Mucosa of gallbladder (tissue), 1 donor: Measurements from ENCODE around the gene GRIK3. TPM values are rescaled to one million over a fixed set of nuclear protein-coding genes. Genes with fewer than 3 reads are reported as not detected.
"Not testable (repeated sequence)": the region's sequence is repeated elsewhere in the genome, so short reads cannot be mapped to it uniquely, and the experiment has no call there.

ENCODE experiments used
- DNase-seq: peaks from one replicate; pipeline ENCODE4 v3.0.0-alpha.2; 2020; ENCODE audit warnings: low spot score
- total RNA-seq: library from RNA; stranded (reverse); gene quantifications from one replicate; pipeline ENCODE4 v1.2.1, GENCODE V29; 2021
- donor health status: DM: no; HTN: no; CAD: no.

GRIK3 gene
- total RNA-seq = 1.1 TPM

DNA sequence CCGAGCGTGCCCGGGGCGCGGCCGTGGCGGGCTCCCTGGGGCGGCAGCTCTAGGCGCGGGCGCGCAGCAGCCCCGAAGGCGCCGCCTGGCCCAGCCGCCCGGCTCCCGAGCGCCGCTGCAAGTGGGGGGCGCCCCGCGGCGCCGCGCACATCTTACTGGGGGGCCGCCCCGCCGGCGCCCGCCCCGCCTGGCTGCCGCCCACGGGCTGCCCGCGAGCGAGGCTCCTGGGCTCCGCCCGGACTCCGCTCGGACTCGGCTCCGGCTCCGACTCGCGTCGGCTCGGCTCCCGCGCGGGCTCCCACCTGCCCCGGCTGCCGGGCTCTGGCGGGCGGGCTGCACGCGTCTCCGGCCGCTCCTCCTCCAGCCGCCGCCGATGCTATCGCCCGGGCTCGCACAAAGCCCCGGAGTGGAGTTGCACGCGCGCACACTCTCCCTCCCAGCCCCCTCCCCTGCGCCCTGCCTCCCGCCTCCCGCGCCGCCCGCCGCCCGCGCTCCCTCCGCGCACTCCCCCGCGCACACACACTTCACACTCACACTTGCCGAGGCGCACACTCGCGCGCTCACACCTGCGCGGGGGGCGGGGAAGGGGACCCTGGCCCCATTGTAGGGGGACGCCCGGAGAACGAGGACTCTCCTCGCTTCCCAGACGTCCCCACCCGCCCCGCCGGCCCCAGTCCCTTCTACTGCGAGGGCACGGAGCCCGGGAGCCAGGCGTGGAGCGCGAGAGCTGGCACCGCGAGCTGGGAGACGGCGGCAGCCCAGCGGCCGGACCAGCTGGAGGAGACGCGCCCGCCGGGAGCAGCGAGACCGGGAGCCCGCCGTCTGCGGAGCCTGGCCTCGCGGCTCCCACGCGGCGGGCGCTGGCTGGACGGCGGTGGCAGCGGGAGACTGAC, at the start of gene GRIK3:
Gene GRIK3 (minus strand): TSS at position 395 of the 893 bp plus-strand sequence. CDS start 407 bp downstream, outside the sequence.
- no peak for DNase-seq

DNA sequence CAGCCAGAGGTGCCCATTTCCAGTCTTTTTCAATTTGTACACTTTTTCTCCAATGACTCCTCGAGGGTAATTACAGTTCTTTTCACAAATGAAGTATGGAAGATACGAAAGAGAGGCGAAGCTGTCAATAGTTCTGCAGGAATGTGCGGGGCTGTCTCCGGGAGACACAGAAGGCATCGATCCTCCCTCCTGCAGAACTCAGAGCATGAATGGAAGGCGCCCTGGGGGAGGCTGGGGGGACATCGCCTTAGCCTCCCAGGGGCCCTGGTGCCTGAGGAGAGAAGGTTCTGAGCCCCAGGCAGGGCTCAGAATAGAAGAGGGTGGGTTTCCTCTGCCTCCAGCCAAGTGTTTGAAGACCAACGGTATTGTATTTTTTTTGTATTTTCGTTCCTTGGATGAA, 49.7 kb upstream of the GRIK3 start:
- DNase-seq = no peak

DNA sequence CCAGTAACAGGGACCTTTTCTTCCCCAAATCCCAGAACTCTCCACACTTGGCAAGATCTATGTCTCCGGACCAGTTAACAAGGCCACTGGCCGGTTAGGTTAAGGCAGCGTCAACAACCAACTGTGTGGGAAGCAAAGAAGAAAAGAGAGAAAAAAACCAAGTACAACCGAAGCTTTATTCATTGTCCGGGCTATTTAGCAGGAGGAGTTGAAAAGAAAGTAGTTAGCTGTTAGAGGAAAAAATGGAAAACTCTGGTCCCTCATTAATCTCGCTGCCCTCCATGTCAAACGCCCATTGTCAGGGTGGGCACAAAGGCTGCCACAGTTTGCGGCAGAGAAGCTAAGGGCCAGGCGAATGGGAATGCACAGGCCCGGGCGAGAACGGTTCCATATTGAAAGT, 49.3 kb upstream of the GRIK3 start:
- no peak for DNase-seq

DNA sequence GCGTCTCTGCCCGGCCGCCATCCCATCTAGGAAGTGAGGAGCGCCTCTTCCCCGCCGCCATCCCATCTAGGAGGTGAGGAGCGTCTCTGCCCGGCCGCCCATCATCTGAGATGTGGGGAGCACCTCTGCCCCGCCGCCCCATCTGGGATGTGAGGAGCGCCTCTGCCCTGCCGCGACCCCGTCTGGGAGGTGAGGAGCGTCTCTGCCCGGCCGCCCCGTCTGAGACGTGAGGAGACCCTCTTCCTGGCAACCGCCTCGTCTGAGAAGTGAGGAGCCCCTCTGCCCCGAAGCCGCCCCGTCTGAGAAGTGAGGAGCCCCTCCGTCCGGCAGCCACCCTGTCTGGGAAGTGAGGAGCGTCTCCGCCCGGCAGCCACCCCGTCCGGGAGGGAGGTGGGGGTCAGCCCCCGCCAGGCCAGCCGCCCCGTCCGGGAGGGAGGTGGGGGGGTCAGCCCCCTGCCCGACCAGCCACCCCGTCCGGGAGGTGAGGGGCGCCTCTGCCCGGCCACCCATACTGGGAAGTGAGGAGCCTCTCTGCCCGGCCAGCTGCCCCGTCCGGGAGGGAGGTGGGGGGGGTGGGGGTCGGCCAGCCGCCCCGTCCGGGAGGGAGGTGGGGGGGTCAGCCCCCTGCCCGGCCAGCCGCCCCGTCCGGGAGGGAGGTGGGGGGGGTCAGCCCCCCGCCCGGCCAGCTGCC, 46.1 kb upstream of the GRIK3 start:
- not testable (repeated sequence) for DNase-seq

DNA sequence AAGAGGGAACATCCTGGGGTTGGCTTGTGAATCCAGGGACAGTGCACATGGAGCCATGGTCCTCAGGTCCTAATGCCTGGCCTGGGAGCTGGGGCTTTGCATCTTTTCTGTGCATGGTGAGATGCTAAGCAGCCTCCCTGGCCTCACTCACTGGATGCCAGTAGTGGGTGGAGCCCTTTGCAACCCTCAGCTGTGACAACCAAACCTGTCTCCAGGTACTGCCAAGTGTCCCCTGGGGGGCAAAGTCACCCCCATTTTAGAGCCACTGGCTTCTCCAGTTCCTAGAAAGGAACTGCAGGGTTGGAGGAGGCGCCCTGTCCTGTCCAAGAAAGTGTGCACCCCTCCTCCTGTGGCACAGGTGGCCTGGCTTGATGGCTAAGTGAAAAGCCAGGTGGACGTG, 44.6 kb upstream of the GRIK3 start:
- DNase-seq = no peak

DNA sequence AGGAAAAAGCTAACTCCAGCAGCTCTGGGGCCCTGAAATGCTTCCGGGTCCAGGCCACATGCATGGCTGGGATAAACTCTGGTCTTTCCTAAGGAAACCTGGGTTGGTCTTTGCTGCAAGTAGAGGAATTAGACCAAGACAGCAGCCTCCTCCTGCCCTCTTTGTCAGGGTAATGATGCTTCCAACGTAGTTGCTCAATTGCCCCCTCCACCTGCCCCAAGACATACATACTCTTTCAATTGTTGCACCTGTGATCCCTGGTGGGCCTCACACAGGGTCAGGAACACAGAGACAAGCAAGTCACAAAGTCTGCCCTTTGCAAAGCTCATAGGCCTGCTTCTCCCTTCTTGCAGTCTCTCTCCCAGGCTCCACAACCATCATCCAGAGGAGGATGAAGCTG, 41.9 kb upstream of the GRIK3 start:
- no peak for DNase-seq

DNA sequence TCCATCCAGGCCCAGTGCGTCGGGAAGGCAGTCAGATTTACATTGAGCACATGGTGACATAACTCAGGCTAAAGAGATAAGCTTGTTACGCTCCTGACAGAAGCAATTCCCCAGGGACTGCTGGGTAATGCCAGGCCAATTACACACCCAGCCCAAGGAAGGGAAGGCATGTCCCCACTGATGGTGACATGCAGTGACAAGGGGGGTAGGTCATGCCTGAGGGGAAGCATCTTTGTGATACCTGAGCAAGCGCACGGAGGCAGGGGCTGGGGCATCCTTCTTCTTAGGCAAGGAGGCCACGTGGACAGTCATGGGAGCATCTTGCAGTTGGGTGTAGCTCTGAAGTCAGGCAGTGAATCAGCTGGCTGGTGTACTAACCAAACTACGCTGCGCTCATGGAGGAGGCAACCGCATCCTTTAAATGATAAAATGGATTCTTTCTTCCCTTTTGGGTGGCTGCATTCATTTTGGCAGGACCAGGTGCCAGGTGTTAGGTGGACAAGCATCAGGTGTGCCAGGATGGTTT, 39.6 kb upstream of the GRIK3 start:
- no peak for DNase-seq

DNA sequence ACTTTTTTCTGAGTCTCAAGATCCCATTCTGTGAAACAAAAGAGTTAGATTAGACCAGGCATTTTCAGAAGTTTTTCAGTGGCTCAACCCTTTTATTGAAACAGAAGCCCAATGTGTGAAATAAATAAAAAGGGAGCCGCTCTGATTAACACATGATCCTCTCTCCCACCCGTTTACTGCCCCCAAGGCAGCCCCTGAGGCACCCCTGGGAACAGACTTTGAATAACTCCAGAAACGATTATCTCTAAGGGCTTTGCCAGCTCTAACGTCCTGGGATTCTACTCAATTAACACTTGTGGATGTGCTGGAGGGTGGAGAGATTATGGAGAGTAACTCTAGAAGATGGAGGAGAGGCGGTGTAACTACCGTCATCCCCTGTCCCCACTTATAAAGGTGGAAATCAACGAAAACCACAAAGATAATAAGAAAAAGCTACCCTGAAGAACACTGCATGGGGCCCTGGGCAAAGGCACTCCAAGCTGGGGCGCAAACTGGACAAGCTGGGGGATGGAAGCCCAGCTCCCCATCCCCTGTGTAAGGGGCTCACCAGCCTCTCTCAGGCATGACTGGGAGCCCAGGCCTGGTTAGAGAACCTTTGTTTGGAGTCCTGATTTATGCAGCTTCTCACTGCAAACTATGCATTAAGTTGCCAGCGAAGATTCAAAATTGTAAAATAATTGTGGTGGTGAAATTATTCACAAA, 39.0 kb upstream of the GRIK3 start:
- no peak for DNase-seq

DNA sequence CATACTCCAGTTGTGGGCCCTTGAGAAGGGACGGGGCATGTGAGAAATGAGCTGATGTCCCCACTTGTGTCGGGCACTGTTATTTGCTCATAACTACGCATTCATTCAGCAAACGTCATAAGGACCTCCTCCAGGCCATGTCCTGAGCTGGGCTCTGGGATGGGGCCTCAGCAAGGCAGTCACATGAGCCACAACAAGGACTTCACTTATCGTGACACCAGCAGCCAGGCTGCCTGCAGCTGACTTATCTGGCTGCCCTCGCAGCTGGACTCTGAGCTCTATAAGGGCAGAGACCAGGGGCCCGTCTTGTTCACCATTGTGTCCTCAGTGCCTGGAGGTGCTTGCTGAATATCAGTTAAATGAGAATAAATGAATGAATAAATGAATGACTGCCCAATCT, 37.5 kb upstream of the GRIK3 start:
- no peak for DNase-seq

DNA sequence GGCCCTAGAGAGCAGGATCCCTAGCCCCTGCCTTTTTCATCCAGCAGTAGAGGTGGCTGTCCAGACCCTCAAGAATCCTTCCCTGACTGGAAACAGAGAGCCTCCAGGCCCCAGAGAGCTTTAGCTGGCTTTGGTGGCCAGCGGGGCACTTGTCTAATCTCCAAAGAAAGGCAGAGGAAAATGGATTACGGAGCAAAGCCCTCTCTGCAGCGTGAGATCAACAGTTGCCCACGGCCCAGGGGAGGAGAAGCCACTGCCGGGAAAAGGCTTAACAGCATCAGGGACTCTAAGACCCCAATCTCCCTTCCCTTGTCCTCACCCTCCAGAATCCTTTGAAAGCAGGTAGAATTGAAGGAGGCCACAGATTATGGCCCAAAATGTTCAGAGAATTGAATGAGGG, 35.8 kb upstream of the GRIK3 start:
- no peak for DNase-seq

DNA sequence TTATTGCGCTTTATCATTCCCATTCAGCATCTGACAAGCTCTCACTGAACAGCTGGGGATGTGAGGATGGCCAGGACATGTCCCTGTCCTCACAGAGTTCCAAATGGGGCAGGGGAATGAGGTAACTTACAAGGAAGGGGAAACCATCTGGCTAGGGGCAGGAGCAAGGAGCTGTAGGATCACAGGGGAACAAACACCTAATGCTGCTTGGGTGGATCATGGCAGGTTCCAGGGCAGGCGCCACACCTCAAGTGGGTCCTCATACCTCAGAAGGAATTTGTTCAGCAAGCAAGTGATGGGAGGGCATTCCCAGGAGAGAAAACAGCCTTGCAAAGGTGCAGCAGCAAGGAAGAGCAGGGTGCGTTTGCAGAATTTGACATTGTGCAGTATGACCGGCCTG, 35.1 kb upstream of the GRIK3 start:
- no peak for DNase-seq

DNA sequence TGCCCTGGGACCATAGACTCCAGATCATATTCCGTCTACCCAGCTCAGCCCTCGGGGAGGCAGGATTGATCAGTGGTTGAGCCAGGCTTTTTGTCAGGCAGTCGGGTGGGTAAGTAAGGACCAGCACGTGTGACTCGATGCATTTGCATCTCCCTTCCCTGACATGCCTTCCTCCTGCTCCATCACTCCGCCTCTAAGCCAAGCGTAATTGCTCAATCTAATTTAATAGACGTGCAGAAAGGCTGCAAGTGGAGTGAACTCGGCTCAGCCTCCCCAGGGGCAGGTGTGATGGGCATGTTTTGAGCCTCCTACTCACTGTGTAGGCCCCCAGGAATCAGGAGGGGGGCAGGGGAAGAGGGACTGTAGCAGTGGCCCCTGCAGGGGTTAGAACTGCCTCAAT, 34.6 kb upstream of the GRIK3 start:
- DNase-seq = no peak

DNA sequence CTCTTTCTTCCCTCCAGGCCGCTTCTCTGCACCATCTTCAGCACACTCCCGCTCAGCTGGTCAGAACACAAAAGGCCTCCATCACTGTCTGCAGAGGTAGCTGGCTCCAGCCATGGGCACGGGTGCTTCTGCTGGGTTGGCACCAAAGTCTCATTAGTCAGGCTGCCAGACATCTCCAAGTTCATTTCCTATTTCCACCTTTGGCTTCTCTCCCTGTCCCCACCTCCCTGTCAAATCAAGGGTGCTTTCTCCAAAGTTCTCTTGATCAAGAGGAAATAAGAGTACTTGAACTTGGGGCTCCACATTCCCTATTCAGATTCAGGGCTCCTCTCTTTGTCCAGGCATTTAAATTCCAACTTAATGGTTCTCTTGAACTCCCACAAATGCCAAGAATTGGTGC, 33.9 kb upstream of the GRIK3 start:
- DNase-seq = no peak

DNA sequence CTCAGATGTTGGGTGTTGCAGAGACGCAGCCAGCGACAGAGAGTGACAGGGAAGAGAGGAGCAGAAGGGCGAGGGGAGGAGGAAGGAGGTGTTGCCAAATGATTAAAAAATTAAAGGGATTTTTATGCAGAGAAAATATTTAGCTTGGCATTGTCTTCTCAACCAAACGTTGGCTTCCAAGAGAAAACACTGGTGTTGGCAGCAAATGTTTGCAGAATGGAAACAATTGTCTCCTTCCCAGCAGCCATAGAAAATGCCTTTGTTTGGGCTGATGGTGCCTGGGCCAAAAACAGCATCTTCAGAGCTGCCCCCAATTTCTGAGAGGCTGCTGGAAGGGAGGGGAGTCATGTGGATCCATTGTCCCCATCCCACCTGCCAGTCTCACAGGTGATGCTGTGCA, 29.7 kb upstream of the GRIK3 start:
- DNase-seq = no peak

DNA sequence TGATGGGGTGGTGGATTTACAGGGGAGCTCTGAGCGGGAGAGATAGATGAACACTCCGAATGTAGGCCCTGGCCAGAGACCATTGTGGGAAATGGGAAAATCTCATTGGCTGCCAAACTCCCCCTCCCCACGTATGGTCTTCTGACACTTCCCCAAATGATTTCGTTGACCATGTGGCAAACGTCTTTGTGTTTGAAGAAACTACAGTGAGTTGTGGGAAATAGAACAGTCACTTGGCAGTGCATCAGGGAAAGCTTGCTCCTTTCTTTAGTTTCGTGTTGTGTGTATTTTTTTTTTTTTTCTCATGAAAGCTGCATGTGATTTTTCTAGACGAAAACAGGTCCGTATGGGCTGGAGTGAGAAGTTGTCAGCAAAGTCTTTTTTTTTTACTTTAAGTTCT, 25.0 kb upstream of the GRIK3 start:
- DNase-seq = no peak

DNA sequence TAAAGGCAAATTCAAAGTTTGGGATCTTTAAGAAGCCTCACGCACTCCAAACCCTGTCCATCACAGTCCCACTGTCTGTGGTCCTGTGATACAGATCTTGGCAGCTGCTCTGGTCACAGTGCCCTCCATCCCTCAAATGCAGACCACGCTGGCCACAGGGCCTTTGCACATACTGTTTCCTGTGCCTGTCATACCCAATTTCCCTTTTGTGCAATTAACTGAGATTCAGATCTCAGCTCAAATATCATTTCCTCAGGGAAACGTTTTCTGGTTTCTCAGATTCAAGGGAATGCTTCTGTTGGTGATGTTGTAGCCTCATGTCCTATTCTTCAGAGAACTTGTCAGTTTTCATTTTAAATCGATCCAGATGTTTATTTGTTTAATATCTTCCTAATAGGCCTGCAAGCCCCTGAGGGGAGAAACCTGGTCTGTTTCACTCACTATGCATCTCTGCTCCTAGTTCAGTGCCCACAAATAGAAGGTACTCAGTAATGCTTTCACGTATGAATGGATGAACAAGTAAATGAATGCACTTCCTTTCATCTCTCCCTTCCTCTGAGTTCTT, 24.2 kb upstream of the GRIK3 start:
- DNase-seq = no peak

DNA sequence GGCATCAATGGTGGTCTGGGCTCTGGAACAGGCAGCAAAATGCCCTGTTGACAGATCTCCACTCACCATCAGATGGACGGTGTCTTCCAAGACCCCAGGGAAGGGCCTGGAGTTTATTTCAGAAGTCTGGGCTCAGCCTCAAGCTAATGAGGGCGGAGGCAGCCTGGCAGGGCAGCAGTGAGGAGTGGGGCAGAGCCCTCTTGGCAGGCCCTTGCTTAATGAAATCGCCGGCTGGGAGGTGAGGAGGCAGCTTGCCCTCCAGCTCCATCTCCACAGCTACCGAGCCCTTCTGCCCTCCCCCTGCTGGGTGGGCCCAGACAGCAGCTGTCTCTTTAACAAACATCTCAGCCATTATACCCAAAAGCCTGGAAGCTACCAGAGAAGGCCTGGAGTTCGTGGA, 22.0 kb upstream of the GRIK3 start:
- no peak for DNase-seq

DNA sequence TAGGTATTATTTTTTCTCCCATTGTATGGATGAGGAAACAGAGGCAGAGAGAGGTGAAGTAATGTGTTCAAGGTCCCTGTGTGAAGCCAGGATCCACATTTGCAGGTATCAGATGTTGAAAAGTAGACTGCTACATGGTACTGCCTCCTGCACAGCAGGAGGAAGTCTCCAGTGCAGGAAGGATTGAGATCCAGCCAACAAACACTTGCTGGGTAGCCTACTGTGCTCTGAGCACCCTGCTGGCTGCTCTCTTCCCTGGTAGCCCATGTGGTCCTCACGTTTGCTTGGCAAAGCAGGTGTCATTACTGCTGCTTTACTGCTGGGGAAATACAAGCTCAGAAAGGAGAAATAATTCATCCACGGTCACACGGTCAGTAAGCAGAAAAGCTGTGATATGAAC, 21.3 kb upstream of the GRIK3 start:
- no peak for DNase-seq

DNA sequence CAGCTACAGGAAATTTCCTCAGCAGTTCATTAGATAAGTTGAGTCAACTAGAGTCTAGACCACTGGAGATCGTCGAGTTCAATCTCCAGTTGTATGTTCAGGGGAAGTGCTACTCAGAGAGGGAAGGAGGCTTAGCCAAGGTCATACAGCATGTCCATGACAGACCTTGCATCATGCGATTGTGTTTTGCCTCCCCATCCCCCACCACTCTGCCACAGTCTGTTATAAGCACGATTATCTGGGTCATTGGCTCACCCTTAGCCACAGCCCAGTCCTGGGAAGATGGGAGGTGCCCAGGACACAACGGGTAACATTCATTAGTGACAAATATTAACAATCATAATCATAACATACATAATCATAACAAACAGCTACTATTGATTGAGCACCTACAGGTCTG, 18.9 kb upstream of the GRIK3 start:
- no peak for DNase-seq

DNA sequence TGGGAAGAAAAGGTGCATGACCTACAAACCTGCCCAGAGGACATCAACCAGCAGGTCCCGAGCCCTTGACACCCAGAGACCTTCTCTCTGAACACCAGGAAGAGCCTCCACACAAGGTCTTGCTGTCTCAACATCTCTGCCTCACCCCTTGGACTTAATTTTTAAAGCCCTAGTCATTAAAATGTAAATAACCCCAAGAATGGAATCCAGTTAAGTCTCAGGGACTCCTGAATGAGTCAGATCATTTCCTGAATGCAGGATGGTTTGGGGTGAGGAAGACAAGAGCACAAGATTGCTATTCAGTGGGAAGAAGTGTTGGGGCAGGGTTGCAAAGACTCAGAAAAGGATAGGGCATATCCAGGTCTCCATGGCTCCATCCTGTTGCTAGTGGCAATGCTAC, 17.8 kb upstream of the GRIK3 start:
- no peak for DNase-seq

DNA sequence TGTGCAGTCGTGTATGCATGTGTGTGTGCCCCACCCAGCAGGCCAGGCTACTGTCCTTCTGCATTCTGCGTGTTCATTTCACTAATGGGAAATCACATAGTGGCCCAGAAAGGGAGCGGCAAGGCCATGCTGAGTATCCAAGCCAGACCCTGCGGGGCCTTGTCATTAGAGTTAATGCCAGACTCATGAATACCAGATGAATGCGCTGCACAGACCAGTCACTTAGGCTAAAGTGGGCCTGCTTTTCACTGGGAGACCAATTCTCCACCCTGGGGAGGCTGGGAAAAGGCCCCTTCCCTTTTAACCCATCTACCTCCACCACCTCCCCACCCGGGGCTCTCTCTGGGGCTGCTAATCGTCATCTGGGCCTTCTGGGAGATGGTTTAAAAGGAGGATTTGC, 17.0 kb upstream of the GRIK3 start:
- DNase-seq = no peak

DNA sequence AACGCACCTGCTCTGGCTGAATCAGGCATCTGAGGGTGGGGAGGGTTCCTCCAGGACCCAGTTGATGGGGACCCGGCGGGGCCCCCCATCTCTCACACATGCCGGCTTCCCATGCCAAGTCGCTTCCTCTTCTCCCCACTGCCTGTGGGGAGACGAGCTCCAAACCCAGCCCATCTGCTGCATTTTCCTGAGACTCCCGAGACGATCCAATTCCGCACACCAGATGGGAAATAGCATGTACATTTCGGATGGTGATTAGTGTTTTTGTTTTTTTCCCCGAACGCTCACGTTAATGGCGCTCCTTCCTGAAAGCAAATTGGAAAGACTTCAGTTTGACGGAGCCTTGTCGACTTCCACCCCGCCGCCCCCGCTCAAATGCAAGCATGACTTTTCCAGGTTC, 13.2 kb upstream of the GRIK3 start:
- no peak for DNase-seq
